ENCODE results near the gene NFKBIB. TPM values are rescaled to one million over a fixed set of nuclear protein-coding genes. Genes with fewer than 3 reads are reported as not detected.
"Not testable (repeated sequence)": the region's sequence is repeated elsewhere in the genome, so short reads cannot be mapped to it uniquely, and the experiment has no call there.

Gene NFKBIB
- total RNA-seq, 1 donor: 22.9 TPM

- no peak for DNase-seq (ENCODE audit: low read depth in 2 of 3, low spot score in 2 of 3)
Measured at GRCh38 chr19:38922482-38922881, 22.7 kb downstream of the NFKBIB start.

- DNase-seq (ENCODE audit: low read depth in 2 of 3, low spot score in 2 of 3): no peak
Measured at GRCh38 chr19:38924388-38924787, 24.6 kb downstream of the NFKBIB start.

GRCh38 chr19:38928391-38929001 lies 28.7 kb downstream of the NFKBIB start:
- no peak for DNase-seq (ENCODE audit: low read depth in 2 of 3, low spot score in 2 of 3)

GRCh38 chr19:38929929-38930775 lies 30.4 kb downstream of the NFKBIB start, which contains the start of gene SARS2:
Gene SARS2, minus strand, starts transcription at chr19:38930763. Its CDS starts 27 bp downstream, at chr19:38930736.
- peak; percentile 91 to 100 (median 95) for DNase-seq (ENCODE audit: low read depth in 2 of 3, low spot score in 2 of 3)

- DNase-seq (ENCODE audit: low read depth in 2 of 3, low spot score in 2 of 3): peak in 2 of 3 donors; percentile 99 to 100
Measured at GRCh38 chr19:38930776-38931520, 31.2 kb downstream of the NFKBIB start, which contains the start of gene MRPS12. Gene MRPS12, plus strand, starts transcription at chr19:38930944. Its CDS starts 351 bp downstream, at chr19:38931295.

GRCh38 chr19:38931521-38931793 lies 31.7 kb downstream of the NFKBIB start:
- no peak for DNase-seq (ENCODE audit: low read depth in 2 of 3, low spot score in 2 of 3)

- DNase-seq (ENCODE audit: low read depth in 2 of 3, low spot score in 2 of 3): peak in 2 of 3 donors; percentile 65 to 69
Measured at GRCh38 chr19:38932425-38933179, 32.8 kb downstream of the NFKBIB start.

- no peak for DNase-seq (ENCODE audit: low read depth in 2 of 3, low spot score in 2 of 3)
Measured at GRCh38 chr19:38933544-38933943, 33.8 kb downstream of the NFKBIB start.

- peak in 1 of 3 donors; percentile 8 for DNase-seq (ENCODE audit: low read depth in 2 of 3, low spot score in 2 of 3)
Measured at GRCh38 chr19:38939957-38940356, 40.2 kb downstream of the NFKBIB start.

GRCh38 chr19:38941466-38941865 lies 41.7 kb downstream of the NFKBIB start:
- DNase-seq (ENCODE audit: low read depth in 2 of 3, low spot score in 2 of 3): not testable (repeated sequence)

GRCh38 chr19:38941979-38942378 lies 42.2 kb downstream of the NFKBIB start:
- no peak for DNase-seq (ENCODE audit: low read depth in 2 of 3, low spot score in 2 of 3)

- DNase-seq (ENCODE audit: low read depth in 2 of 3, low spot score in 2 of 3): no peak
Measured at GRCh38 chr19:38942471-38943181, 42.9 kb downstream of the NFKBIB start.

- no peak for DNase-seq (ENCODE audit: low read depth in 2 of 3, low spot score in 2 of 3)
Measured at GRCh38 chr19:38944981-38945506, 45.3 kb downstream of the NFKBIB start.

- DNase-seq (ENCODE audit: low read depth in 2 of 3, low spot score in 2 of 3): no peak
Measured at GRCh38 chr19:38945562-38946228, 45.9 kb downstream of the NFKBIB start.

GRCh38 chr19:38946229-38947010 lies 46.7 kb downstream of the NFKBIB start:
- DNase-seq (ENCODE audit: low read depth in 2 of 3, low spot score in 2 of 3): no peak

- DNase-seq (ENCODE audit: low read depth in 2 of 3, low spot score in 2 of 3): peak; percentile 36 to 92 (median 86)
Measured at GRCh38 chr19:38949580-38950367, 50.0 kb downstream of the NFKBIB start.

- no peak for DNase-seq (ENCODE audit: low read depth in 2 of 3, low spot score in 2 of 3)
Measured at GRCh38 chr19:38951187-38951586, 51.4 kb downstream of the NFKBIB start.
